ENCODE measurements around the gene TPCN2. TPM values are rescaled to one million over a fixed set of nuclear protein-coding genes. Genes with fewer than 3 reads are reported as not detected.

The TPCN2 gene
- total and polyA plus RNA-seq, 7 experiments from 2014 or later: 3.3 to 29.4 (median 21.2) TPM

DNA sequence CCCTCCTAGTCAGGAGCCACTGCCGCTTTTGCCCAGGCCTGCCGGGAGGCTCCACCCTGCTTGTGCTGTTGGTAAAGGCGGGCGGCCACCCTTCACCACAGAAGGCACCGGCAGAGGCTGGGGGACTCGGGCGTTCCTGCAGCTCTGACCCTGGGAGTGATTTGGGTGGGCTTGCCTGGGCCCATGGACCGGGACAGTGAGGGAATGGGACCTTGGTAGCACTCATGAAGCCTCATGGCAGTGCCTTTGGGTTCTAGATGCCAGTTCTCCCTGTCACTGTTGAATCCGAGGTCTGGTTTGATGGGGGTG is 4.4 kb downstream of the TPCN2 start:
- H3K27ac Mint-ChIP-seq: peak overlapping the region in 1 of 9 donors; percentile 2
- Histone ChIP-seq H3K4me3 (ENCODE audit: low read length) (no peak overlapping the region), H3K36me3 (ENCODE audit: control insufficient read depth in 2 of 3, insufficient read depth in 3 of 3, low read length in 3 of 3) (peaks cover 0 to 34% (median 0%) of the 10 kb centered on the region in 3 experiments), H3K27me3 (ENCODE audit: control insufficient read depth in 2 of 2, insufficient read depth in 2 of 2, low read length in 2 of 2) (no peaks in the 10 kb centered on the region), H3K4me1 (ENCODE audit: control insufficient read depth in 2 of 2, insufficient read depth in 2 of 2, low read length in 2 of 2) (peaks cover 13 to 15% of the 10 kb centered on the region in 2 donors), H3K9me3 (ENCODE audit: control insufficient read depth in 2 of 3, low read length in 3 of 3) (no peaks in the 10 kb centered on the region), H3K27ac (ENCODE audit: low read depth, low read length) (no peak overlapping the region)
- intact Hi-C loops (cut with micrococcal nuclease): no loop called here
- DNase-seq (no peak), ATAC-seq (no peak)
- peaks cover 8 to 40% (median 24%) of the 10 kb centered on the region in 7 donors for H3K4me1 Mint-ChIP-seq
- no peaks in the 10 kb centered on the region for H3K27me3 Mint-ChIP-seq
- peaks cover 0 to 7% (median 0%) of the 10 kb centered on the region in 5 donors for H3K36me3 Mint-ChIP-seq
- CTCF ChIA-PET: interaction anchor here (0.6 kb wide), 1 partner anchor 1708 kb away, joined by 3 read pairs; no protein-coding TSS in a partner anchor
- H3K4me3 Mint-ChIP-seq: no peak overlapping the region
- no peaks in the 10 kb centered on the region for H3K9me3 Mint-ChIP-seq
- POLR2A ChIA-PET: no interaction called here

DNA sequence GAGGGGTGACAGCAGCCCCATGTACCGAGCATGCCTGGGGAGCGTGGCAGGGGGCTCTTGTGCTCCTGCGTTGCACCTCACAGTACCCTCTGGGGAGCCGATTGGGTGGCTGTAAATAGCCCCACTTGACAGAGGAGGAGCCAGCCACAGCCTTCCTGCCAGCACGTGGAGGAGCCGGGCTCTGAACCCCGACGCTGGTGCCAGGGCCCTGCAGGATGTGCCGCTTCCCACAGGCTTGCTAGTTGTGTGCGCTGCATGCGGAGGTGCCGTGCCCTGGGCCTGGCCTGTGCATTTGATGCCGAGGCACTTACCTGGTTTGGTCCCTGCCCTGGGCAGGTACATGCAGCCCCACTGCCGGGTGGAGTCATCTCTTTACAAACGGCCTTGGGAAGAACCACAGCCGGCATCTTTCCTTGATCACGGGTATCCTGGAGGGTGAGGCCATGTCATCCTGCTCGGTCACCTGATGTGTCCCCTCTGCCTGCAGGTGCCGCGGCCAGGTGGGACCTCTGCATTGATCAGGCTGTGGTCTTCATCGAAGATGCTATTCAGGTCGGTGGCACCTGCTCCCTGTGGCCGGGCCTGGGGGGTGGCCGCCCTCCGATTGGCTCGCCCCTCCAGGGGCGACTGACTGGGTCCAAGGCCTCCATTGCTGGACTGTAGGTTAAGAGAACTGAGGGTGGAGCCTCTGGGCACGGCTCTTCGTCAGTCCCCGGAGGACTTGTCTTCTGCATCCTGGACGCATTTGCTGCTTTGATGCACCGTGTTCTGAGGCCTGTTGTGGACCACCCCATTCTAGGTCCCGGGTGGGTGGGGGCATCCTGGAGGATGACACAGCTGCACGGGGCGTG is 5.0 kb downstream of the TPCN2 start:
- CTCF ChIA-PET: no interaction called here
- Histone ChIP-seq H3K36me3 (ENCODE audit: control insufficient read depth in 2 of 3, insufficient read depth in 3 of 3, low read length in 3 of 3) (peaks cover 0 to 36% (median 0%) of the 10 kb centered on the region in 3 experiments), H3K27ac (ENCODE audit: low read depth, low read length) (no peak overlapping the region), H3K4me3 (ENCODE audit: low read length) (no peak overlapping the region), H3K27me3 (ENCODE audit: control insufficient read depth in 2 of 2, insufficient read depth in 2 of 2, low read length in 2 of 2) (no peaks in the 10 kb centered on the region), H3K9me3 (ENCODE audit: control insufficient read depth in 2 of 3, low read length in 3 of 3) (no peaks in the 10 kb centered on the region), H3K4me1 (ENCODE audit: control insufficient read depth in 2 of 2, insufficient read depth in 2 of 2, low read length in 2 of 2) (peaks cover 9 to 12% of the 10 kb centered on the region in 2 donors)
- Mint-ChIP-seq H3K9me3 (no peaks in the 10 kb centered on the region), H3K4me1 (peaks cover 8 to 36% (median 24%) of the 10 kb centered on the region in 7 donors), H3K36me3 (peaks cover 0 to 7% (median 0%) of the 10 kb centered on the region in 5 donors), H3K4me3 (no peak overlapping the region), H3K27ac (peak overlapping the region in 1 of 9 donors; percentile 2), H3K27me3 (no peaks in the 10 kb centered on the region)
- intact Hi-C loops (cut with micrococcal nuclease): no loop called here
- DNase-seq: no peak
- POLR2A ChIA-PET: no interaction called here
- ATAC-seq: no peak

DNA sequence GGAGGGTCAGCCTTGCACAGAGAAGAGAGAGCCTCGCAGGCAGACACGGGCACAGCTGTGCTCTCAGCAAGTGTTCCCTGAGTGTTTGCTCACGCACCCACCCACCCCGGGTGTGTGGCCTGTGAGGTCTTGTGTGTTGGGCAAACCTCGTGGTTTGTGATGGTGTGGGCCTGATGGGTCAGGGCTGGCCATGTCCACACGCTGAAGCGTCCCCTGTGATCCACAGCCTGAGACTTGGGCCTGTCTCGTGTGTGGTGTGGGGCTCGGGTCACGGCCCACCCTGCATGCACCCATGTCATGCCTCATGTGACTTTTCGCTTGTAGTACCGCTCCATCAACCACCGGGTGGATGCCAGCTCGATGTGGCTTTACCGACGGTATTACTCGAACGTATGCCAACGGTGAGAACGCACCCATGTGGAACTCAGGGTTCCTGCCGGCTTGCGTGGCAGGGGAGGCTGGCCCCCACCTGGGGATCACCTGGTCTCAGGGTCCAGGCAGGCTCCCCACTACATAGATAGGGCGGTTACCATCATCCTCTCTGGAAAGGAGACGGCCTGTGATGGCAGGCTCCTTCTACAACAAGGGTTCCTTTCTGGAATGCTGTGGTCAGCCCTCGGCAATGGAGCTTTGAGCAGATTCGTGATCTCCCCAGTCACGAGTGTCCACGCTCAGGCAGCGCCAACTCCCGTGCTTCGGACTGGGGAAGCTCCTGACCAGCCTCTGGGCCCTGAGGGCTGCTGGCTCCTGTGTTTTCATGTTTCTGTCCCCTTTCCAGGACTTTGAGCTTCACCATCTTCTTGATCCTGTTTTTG is 5.9 kb downstream of the TPCN2 start:
- peak overlapping the region in 1 of 9 donors; percentile 38 for H3K27ac Mint-ChIP-seq

DNA sequence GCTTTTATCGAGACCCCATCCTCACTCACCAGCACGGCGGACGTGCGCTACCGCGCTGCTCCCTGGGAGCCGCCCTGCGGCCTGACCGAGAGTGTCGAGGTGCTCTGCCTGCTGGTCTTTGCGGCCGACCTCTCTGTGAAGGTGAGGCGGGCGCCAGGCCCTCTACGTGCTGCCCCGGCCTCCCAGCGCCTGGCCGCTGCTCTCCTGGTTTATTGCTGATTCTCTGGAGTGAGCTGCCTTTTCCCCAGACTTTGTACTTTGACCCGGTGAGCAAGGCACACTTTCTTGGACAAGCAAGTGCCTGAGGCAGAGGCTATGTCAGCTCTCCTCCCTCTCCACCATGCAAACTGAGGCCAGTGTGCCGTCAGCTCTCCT is 6.5 kb downstream of the TPCN2 start:
- POLR2A ChIA-PET: no interaction called here
- Histone ChIP-seq H3K27ac (ENCODE audit: low read depth, low read length) (no peak overlapping the region), H3K27me3 (ENCODE audit: control insufficient read depth in 2 of 2, insufficient read depth in 2 of 2, low read length in 2 of 2) (no peaks in the 10 kb centered on the region), H3K4me1 (ENCODE audit: control insufficient read depth in 2 of 2, insufficient read depth in 2 of 2, low read length in 2 of 2) (peaks cover 0 to 8% of the 10 kb centered on the region in 2 donors), H3K4me3 (ENCODE audit: low read length) (no peak overlapping the region), H3K9me3 (ENCODE audit: control insufficient read depth in 2 of 3, low read length in 3 of 3) (no peaks in the 10 kb centered on the region), H3K36me3 (ENCODE audit: control insufficient read depth in 2 of 3, insufficient read depth in 3 of 3, low read length in 3 of 3) (peaks cover 0 to 39% (median 0%) of the 10 kb centered on the region in 3 experiments)
- H3K4me3 Mint-ChIP-seq: no peak overlapping the region
- no peaks in the 10 kb centered on the region for H3K9me3 Mint-ChIP-seq
- peaks cover 4 to 27% (median 18%) of the 10 kb centered on the region in 7 donors for H3K4me1 Mint-ChIP-seq
- CTCF ChIA-PET: no interaction called here
- intact Hi-C loops (cut with micrococcal nuclease): no loop called here
- ATAC-seq (no peak), DNase-seq (no peak)
- H3K36me3 Mint-ChIP-seq: peaks cover 0 to 7% (median 0%) of the 10 kb centered on the region in 5 donors
- no peak overlapping the region for H3K27ac Mint-ChIP-seq
- H3K27me3 Mint-ChIP-seq: no peaks in the 10 kb centered on the region

More for the DNA sequence above, 5.9 kb downstream of the TPCN2 start:
- Mint-ChIP-seq H3K36me3 (peaks cover 0 to 7% (median 0%) of the 10 kb centered on the region in 5 donors), H3K4me1 (peaks cover 7 to 33% (median 23%) of the 10 kb centered on the region in 7 donors), H3K4me3 (no peak overlapping the region), H3K9me3 (no peaks in the 10 kb centered on the region), H3K27me3 (no peaks in the 10 kb centered on the region)
- intact Hi-C loops (cut with micrococcal nuclease): no loop called here
- H3K4me1 ChIP-seq (ENCODE audit: control insufficient read depth in 2 of 2, insufficient read depth in 2 of 2, low read length in 2 of 2): peaks cover 5 to 9% of the 10 kb centered on the region in 2 donors
- POLR2A ChIA-PET: no interaction called here
- no peak for ATAC-seq
- DNase-seq: no peak
- no peak overlapping the region for H3K4me3 ChIP-seq (ENCODE audit: low read length)
- H3K9me3 ChIP-seq (ENCODE audit: control insufficient read depth in 2 of 3, low read length in 3 of 3): no peaks in the 10 kb centered on the region
- H3K36me3 ChIP-seq (ENCODE audit: control insufficient read depth in 2 of 3, insufficient read depth in 3 of 3, low read length in 3 of 3): peaks cover 0 to 37% (median 0%) of the 10 kb centered on the region in 3 experiments
- CTCF ChIA-PET: no interaction called here
- H3K27ac ChIP-seq (ENCODE audit: low read depth, low read length): no peak overlapping the region
- H3K27me3 ChIP-seq (ENCODE audit: control insufficient read depth in 2 of 2, insufficient read depth in 2 of 2, low read length in 2 of 2): no peaks in the 10 kb centered on the region

DNA sequence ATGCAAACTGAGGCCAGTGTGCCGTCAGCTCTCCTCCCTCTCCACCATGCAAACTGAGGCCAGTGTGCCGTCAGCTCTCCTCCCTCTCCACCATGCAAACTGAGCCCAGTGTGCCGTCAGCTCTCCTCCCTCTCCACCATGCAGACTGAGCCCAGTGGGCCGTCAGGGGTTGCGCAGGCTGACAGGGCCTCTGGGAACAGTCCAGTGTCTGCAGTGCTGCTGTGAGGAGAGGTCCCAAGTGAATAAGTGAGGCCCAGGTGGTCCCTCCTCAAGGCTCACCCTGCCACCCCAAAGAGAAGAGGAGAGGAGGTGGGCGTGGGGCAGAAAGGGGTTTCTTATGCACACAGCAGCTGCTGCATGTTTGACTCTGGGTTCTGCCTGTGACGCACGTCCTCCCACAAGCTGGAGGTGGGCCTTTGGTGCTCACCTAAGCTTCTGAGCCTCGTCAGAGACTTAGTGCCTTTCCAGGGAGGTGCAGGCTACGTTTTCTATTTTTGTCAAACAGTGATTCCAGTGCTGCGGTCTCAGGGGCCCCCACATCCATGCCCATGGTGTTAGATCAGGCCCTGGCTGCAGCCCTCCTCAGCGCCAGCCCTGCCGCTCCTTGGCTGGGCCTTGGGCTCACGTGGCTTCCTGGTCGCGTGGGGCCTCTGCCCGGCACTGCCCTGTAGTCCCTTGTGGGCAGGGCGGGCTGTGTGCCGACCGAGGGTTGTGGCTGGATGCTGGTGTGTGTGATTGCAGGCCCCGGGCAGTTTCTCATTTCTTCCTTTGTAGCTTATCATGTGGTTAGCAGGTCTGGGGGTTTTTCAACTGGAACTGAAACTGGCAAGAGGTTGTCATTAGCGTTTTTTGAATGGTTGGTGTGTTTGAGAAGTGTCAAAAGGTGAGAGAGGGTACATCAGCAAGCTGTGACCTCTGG is 7.1 kb downstream of the TPCN2 start:
- H3K4me3 Mint-ChIP-seq: no peak overlapping the region
- no peak overlapping the region for H3K27ac ChIP-seq (ENCODE audit: low read depth, low read length)
- CTCF ChIA-PET: no interaction called here

DNA sequence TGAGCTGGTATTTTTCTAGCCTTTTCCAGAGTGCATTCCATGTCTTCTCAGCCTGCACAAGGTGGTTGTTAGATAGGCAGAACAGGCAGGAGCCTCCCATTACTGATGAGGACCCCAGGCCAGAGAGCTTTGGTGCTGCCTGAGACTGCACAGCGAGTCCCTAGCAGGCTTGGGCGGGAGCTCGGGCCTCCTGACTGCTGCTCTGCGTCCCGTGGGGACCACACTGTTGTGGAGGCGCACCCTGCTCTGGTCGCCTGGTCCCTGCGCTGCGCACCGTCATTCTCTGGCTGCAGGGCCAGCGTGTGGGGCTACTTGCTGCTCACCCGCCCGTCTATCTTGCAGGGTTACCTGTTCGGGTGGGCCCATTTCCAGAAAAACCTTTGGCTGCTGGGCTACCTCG is 8.5 kb downstream of the TPCN2 start:
- H3K36me3 Mint-ChIP-seq: peaks cover 0 to 7% (median 0%) of the 10 kb centered on the region in 5 donors
- no peak overlapping the region for H3K4me3 Mint-ChIP-seq
- ChIA-PET CTCF (interaction anchor here (0.6 kb wide), 1 partner anchor 1312 kb away, joined by 6 read pairs; no protein-coding TSS in a partner anchor), POLR2A (interaction anchor here (1.2 kb wide), 1 partner anchor 10 kb away, joined by 3 read pairs; no protein-coding TSS in a partner anchor)
- ATAC-seq: no peak
- DNase-seq: no peak
- H3K27ac Mint-ChIP-seq: no peak overlapping the region
- Histone ChIP-seq H3K4me3 (ENCODE audit: low read length) (no peak overlapping the region), H3K27me3 (ENCODE audit: control insufficient read depth in 2 of 2, insufficient read depth in 2 of 2, low read length in 2 of 2) (no peaks in the 10 kb centered on the region), H3K27ac (ENCODE audit: low read depth, low read length) (no peak overlapping the region), H3K9me3 (ENCODE audit: control insufficient read depth in 2 of 3, low read length in 3 of 3) (no peaks in the 10 kb centered on the region), H3K4me1 (ENCODE audit: control insufficient read depth in 2 of 2, insufficient read depth in 2 of 2, low read length in 2 of 2) (peaks cover 0 to 5% of the 10 kb centered on the region in 2 donors), H3K36me3 (ENCODE audit: control insufficient read depth in 2 of 3, insufficient read depth in 3 of 3, low read length in 3 of 3) (peaks cover 0 to 51% (median 0%) of the 10 kb centered on the region in 3 experiments)
- H3K27me3 Mint-ChIP-seq: no peaks in the 10 kb centered on the region
- H3K9me3 Mint-ChIP-seq: no peaks in the 10 kb centered on the region
- intact Hi-C loops (cut with micrococcal nuclease): no loop called here
- peaks cover 0 to 15% (median 4%) of the 10 kb centered on the region in 7 donors for H3K4me1 Mint-ChIP-seq

More for the DNA sequence above, 7.1 kb downstream of the TPCN2 start:
- Mint-ChIP-seq H3K36me3 (peaks cover 0 to 7% (median 0%) of the 10 kb centered on the region in 5 donors), H3K4me1 (peaks cover 4 to 24% (median 14%) of the 10 kb centered on the region in 7 donors), H3K27me3 (no peaks in the 10 kb centered on the region), H3K27ac (no peak overlapping the region), H3K9me3 (no peaks in the 10 kb centered on the region)
- POLR2A ChIA-PET: no interaction called here
- ATAC-seq (peak; percentile 83), DNase-seq (no peak)
- Histone ChIP-seq H3K36me3 (ENCODE audit: control insufficient read depth in 2 of 3, insufficient read depth in 3 of 3, low read length in 3 of 3) (peaks cover 0 to 44% (median 0%) of the 10 kb centered on the region in 3 experiments), H3K9me3 (ENCODE audit: control insufficient read depth in 2 of 3, low read length in 3 of 3) (no peaks in the 10 kb centered on the region), H3K4me3 (ENCODE audit: low read length) (no peak overlapping the region), H3K4me1 (ENCODE audit: control insufficient read depth in 2 of 2, insufficient read depth in 2 of 2, low read length in 2 of 2) (peaks cover 0 to 8% of the 10 kb centered on the region in 2 donors), H3K27me3 (ENCODE audit: control insufficient read depth in 2 of 2, insufficient read depth in 2 of 2, low read length in 2 of 2) (no peaks in the 10 kb centered on the region)
- intact Hi-C loops (cut with micrococcal nuclease): no loop called here

Measured in naive thymus-derived CD4-positive, alpha-beta T cell (primary cell).